Dermis blood vessel endothelial cell (primary cell): ENCODE data around the gene KRTAP10-11. TPM values are rescaled to one million over a fixed set of nuclear protein-coding genes. Genes with fewer than 3 reads are reported as not detected.
"Not testable (repeated sequence)": the region's sequence is repeated elsewhere in the genome, so short reads cannot be mapped to it uniquely, and the experiment has no call there.

ENCODE experiments used
- DNase-seq: peaks from one replicate; pipeline ENCODE4 v3.0.0; 2010
- total RNA-seq: library from RNA; depleted of rRNA; stranded (reverse); fragments of >200 nt; gene quantifications from 2 replicates; pipeline ENCODE4 v1.2.3, GENCODE V29; 2014

The KRTAP10-11 gene
- total RNA-seq: not detected in 2 replicates

- DNase-seq: not testable (repeated sequence)
These were observed at the start of gene KRTAP10-11 for GRCh38 chr21:44646366-44647221. KRTAP10-11 (plus strand) TSS chr21:44646414; CDS start chr21:44646459, 45 bp downstream.

GRCh38 chr21:44598061-44598460 is 48.2 kb upstream of the KRTAP10-11 start:
- DNase-seq: no peak

- no peak for DNase-seq
These were observed 46.8 kb upstream of the KRTAP10-11 start for GRCh38 chr21:44599264-44600029.

- not testable (repeated sequence) for DNase-seq
These were observed 45.9 kb upstream of the KRTAP10-11 start, which contains the start of gene KRTAP10-7 for GRCh38 chr21:44600118-44600978. KRTAP10-7 (plus strand) TSS chr21:44600597; CDS start chr21:44600622, 25 bp downstream.

- not testable (repeated sequence) for DNase-seq
These were observed 45.1 kb upstream of the KRTAP10-11 start for GRCh38 chr21:44601091-44601490.

- no peak for DNase-seq
These were observed 44.4 kb upstream of the KRTAP10-11 start for GRCh38 chr21:44601596-44602462.

GRCh38 chr21:44602463-44602850 is 43.8 kb upstream of the KRTAP10-11 start:
- no peak for DNase-seq

- no peak for DNase-seq
These were observed 42.9 kb upstream of the KRTAP10-11 start for GRCh38 chr21:44603109-44603875.

- no peak for DNase-seq
These were observed 42.3 kb upstream of the KRTAP10-11 start for GRCh38 chr21:44603911-44604310.

GRCh38 chr21:44606495-44606894 is 39.7 kb upstream of the KRTAP10-11 start:
- DNase-seq: no peak

GRCh38 chr21:44609193-44609592 is 37.0 kb upstream of the KRTAP10-11 start:
- no peak for DNase-seq

GRCh38 chr21:44610157-44610843 is 35.9 kb upstream of the KRTAP10-11 start:
- DNase-seq: not testable (repeated sequence)

GRCh38 chr21:44611551-44611950 is 34.7 kb upstream of the KRTAP10-11 start:
- DNase-seq: no peak

GRCh38 chr21:44612029-44612486 is 34.2 kb upstream of the KRTAP10-11 start, which contains the start of gene KRTAP10-8:
KRTAP10-8 (plus strand) TSS chr21:44612079; CDS start chr21:44612101, 22 bp downstream.
- no peak for DNase-seq

GRCh38 chr21:44612669-44613229 is 33.5 kb upstream of the KRTAP10-11 start:
- DNase-seq: no peak

GRCh38 chr21:44613386-44614155 is 32.6 kb upstream of the KRTAP10-11 start:
- DNase-seq: no peak

GRCh38 chr21:44614161-44614631 is 32.0 kb upstream of the KRTAP10-11 start:
- no peak for DNase-seq

GRCh38 chr21:44614961-44615391 is 31.2 kb upstream of the KRTAP10-11 start:
- DNase-seq: no peak
